Activated CD8-positive, alpha-beta T cell treated with anti-CD3 and anti-CD28 coated beads for 36 hours (primary cell): ENCODE results near the gene GGA3. TPM values are rescaled to one million over a fixed set of nuclear protein-coding genes. Genes with fewer than 3 reads are reported as not detected.

Source experiments
- ATAC-seq: fragments of 200-7000 bp; cut with Tn5 transposase; one replicate; pipeline ENCODE4 v1.10.0; 2021; ENCODE audit warnings: mild to moderate bottlenecking, moderate library complexity
- CTCF ChIA-PET: fragments of 350-600 bp; sonication (Branson Sonifier 250); formaldehyde crosslinking; loops from one replicate; lab custom pipeline; 2021; ENCODE audit warnings: antibody characterized with exemption; lab: Charles Lee
- POLR2A ChIA-PET: fragments of 350-600 bp; sonication (Branson Sonifier 250); formaldehyde crosslinking; loops from one replicate; lab custom pipeline; 2021; ENCODE audit warnings: antibody characterized with exemption; lab: Charles Lee
- DNase-seq: peaks from one replicate; pipeline ENCODE4 v3.0.0-alpha.2; 2020
- H3K27ac Mint-ChIP-seq: one replicate; pipeline ENCODE4 v1.8.0; 2021; ENCODE audit warnings: mild to moderate bottlenecking, mixed read lengths
- H3K27me3 Mint-ChIP-seq: one replicate; pipeline ENCODE4 v1.8.0; 2021; ENCODE audit warnings: mixed read lengths
- H3K36me3 Mint-ChIP-seq: one replicate; pipeline ENCODE4 v1.8.0; 2021; ENCODE audit warnings: low read depth, mixed read lengths
- H3K4me1 Mint-ChIP-seq: one replicate; pipeline ENCODE4 v1.8.0; 2021; ENCODE audit warnings: low read depth, mixed read lengths
- H3K4me3 Mint-ChIP-seq: one replicate; pipeline ENCODE4 v1.8.0; 2021; ENCODE audit warnings: mild to moderate bottlenecking, moderate library complexity, mixed read lengths
- H3K9me3 Mint-ChIP-seq: one replicate; pipeline ENCODE4 v1.8.0; 2021; ENCODE audit warnings: mixed read lengths
- intact Hi-C: fragments of 100-400 bp; cut with micrococcal nuclease; formaldehyde crosslinking; loops from one replicate; pipeline ENCODE4 v1.10.0; 2022
- total RNA-seq, 2 experiments: library from RNA; stranded (reverse); gene quantifications; one replicate each; pipeline ENCODE4 v1.2.3, GENCODE V29; 2021
- TF ChIP-seq, protein P1 (sequence below): fragments of 200-600 bp; IDR thresholded peaks from one replicate; pipeline ENCODE4 v1.8.0; 2022; ENCODE audit warnings: antibody characterized with exemption, mild to moderate bottlenecking

GGA3 gene
- total RNA-seq, 2 experiments from 2014 or later, result 65.5 to 65.8 TPM

DNA sequence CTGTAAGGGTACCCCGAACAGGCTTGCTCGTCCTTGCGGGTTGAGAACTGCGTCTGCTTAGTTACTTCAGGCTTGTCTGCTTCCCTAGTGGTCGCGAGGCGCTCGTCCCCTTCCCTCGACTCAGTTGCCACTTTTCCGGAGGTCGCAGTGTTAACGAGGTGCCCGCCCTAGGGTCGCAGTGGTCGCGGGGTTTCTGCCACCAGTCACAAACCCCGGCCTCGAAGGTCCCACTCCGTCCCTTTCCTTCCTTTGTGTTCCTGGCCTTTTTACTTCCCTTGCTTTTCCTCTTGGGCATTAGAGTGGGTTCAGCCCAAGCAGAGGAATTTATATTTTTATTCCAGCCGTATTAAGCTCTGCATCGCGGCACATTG, 55.6 kb downstream of the GGA3 start:
- peaks cover 22% of the 10 kb centered on the region for H3K4me1 Mint-ChIP-seq
- H3K36me3 Mint-ChIP-seq, result peaks cover 20% of the 10 kb centered on the region
- H3K27ac Mint-ChIP-seq, result peak overlapping the region; percentile 100
- no peaks in the 10 kb centered on the region for H3K9me3 Mint-ChIP-seq
- intact Hi-C loops, result no loop called here
- ChIA-PET CTCF (interaction anchor here (0.9 to 9.3 kb wide), 12 partner anchors 9 to 207 kb away, joined by 3 to 221 read pairs (median 4); partner anchors contain the start of gene MIF4GD), POLR2A (interaction anchor here (0.7 to 2.0 kb wide), 15 partner anchors 10 to 193 kb away, joined by 3 to 9 read pairs (median 4); partner anchors contain the start of genes JPT1, MIF4GD, MRPL58 and NT5C)
- no peaks in the 10 kb centered on the region for H3K27me3 Mint-ChIP-seq
- DNase-seq (no peak), ATAC-seq (peak; percentile 24)
- TF ChIP-seq, protein P1, sequence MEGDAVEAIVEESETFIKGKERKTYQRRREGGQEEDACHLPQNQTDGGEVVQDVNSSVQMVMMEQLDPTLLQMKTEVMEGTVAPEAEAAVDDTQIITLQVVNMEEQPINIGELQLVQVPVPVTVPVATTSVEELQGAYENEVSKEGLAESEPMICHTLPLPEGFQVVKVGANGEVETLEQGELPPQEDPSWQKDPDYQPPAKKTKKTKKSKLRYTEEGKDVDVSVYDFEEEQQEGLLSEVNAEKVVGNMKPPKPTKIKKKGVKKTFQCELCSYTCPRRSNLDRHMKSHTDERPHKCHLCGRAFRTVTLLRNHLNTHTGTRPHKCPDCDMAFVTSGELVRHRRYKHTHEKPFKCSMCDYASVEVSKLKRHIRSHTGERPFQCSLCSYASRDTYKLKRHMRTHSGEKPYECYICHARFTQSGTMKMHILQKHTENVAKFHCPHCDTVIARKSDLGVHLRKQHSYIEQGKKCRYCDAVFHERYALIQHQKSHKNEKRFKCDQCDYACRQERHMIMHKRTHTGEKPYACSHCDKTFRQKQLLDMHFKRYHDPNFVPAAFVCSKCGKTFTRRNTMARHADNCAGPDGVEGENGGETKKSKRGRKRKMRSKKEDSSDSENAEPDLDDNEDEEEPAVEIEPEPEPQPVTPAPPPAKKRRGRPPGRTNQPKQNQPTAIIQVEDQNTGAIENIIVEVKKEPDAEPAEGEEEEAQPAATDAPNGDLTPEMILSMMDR, result no peak
- peak overlapping the region; percentile 95 for H3K4me3 Mint-ChIP-seq

DNA sequence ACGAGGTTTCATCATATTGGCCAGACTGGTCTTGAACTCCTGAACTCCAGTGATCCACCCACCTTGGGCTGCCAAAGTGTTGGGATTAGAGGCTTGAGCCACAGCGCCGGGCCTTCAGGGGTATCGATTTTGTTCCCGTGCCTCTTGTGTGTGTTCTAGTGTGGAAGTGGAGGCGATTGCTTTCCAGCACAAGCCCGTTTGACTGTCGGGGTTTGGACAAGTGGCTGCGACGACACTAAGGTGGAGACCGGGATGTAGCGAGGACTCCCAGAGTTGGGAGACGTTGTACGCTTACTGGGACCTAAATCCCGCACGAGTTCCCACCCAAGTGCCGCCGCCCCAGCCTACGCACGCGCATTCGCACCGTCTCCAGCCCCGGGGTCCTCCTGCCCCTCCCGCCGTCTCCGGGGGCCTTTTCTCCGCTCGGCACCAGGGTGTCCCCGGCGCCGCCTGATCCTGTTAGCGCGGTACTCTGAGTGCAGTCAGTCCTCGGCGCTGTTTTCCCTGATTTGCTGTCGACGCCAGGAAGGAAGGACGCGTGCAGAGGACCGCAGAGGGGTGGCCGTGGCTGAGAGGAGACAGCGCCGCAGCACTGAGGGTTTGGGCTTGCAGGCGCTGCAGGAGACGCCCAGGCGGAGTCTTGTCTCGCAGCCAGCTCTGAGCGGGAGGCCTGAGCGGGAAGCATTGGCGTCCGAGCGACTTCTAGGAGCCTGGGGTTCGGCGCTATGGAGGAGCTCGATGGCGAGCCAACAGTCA, 56.2 kb downstream of the GGA3 start, which contains the start of gene NUP85:
TSS of gene NUP85 (plus strand) at position 643 of the 756 bp plus-strand sequence. CDS start at position 726, 83 bp downstream.
- peaks cover 22% of the 10 kb centered on the region for H3K4me1 Mint-ChIP-seq
- CTCF ChIA-PET, result interaction anchor here (0.9 to 9.3 kb wide), 13 partner anchors 9 to 207 kb away, joined by 3 to 221 read pairs (median 4); partner anchors contain the start of genes GGA3, MIF4GD and MRPS7
- DNase-seq, result peak; percentile 94
- POLR2A ChIA-PET, result interaction anchor here (0.7 to 2.0 kb wide), 16 partner anchors 11 to 193 kb away, joined by 3 to 9 read pairs (median 4); partner anchors contain the start of genes JPT1, MIF4GD, MRPL58 and NT5C
- no peaks in the 10 kb centered on the region for H3K27me3 Mint-ChIP-seq
- TF ChIP-seq, protein P1, result no peak
- H3K4me3 Mint-ChIP-seq, result peak within 1 kb of the TSS; percentile 95
- H3K36me3 Mint-ChIP-seq, result peaks cover 16% of the 10 kb centered on the region
- H3K9me3 Mint-ChIP-seq, result no peaks in the 10 kb centered on the region
- peak; percentile 95 for ATAC-seq
- H3K27ac Mint-ChIP-seq, result peak within 1 kb of the TSS; percentile 100
- intact Hi-C loops, result no loop called here

DNA sequence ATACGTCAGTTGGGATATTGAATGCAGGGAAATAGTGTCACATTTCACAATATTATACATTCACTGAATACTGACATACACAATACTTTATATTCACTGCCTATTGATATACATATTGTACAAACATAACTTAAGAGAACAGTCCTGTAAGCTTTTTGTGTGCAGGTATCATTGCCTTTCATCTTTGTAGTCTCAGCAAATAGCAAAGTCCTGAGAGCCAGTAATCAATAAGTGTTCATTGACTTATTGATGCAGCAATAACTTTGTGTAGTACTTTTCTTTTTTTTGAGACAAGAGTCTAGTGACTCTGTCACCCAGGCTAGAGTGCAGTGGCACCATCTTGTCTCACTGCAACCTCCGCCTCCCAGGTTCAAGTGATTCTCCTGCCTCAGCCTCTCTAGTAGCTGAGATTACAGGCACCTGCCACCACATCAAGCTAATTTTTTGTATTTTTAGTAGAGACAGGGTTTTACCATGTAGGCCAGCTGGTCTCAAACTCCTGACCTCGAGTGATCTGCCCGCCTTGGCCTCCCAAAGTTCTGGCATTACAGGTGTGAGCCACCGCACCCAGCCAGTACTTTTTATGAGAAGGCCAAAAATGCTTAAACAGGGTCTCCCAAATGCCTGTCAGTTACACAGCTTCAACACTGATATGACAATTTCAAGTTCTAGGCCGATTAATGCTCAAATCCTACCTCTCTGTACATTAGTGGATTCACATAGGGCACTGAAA, 61.4 kb downstream of the GGA3 start:
- ATAC-seq, result no peak
- H3K4me3 Mint-ChIP-seq, result no peak overlapping the region
- intact Hi-C loops, result loop anchor here (5.0 kb wide), 1 partner anchor 88 kb away; no protein-coding TSS in a partner anchor
- no peak overlapping the region for H3K27ac Mint-ChIP-seq
- no peaks in the 10 kb centered on the region for H3K9me3 Mint-ChIP-seq
- no peak for DNase-seq
- POLR2A ChIA-PET, result interaction anchor here (1.0 to 1.4 kb wide), 3 partner anchors 17 to 86 kb away, joined by 4 to 5 read pairs (median 5); partner anchors contain the start of gene SUMO2
- H3K36me3 Mint-ChIP-seq, result no peaks in the 10 kb centered on the region
- H3K27me3 Mint-ChIP-seq, result no peaks in the 10 kb centered on the region
- TF ChIP-seq, protein P1, result no peak
- CTCF ChIA-PET, result interaction anchor here (0.6 to 9.3 kb wide), 11 partner anchors 10 to 242 kb away, joined by 3 to 221 read pairs (median 7); partner anchors contain the start of gene NT5C
- H3K4me1 Mint-ChIP-seq, result peaks cover 10% of the 10 kb centered on the region

DNA sequence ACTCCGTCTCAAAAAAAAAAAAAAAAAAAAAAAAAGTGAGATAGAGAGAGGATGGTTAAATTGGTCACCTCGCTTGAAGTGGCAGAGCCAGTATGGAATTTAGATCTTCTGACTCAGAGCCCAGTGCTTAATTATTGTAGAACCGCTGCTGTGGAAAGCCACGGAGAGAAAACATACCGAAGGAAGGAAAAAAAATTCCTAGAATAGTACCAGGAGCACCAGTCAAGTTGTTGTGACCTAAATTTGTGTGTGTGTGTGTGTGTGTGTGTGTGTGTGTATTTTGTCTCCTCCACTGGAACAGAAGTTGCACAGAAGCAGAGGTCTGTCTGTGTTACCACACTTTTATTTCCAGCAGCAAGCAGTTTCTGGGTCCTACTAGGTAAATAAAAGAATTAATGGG, 66.5 kb downstream of the GGA3 start:
- TF ChIP-seq, protein P1, result no peak
- Mint-ChIP-seq H3K27me3 (no peaks in the 10 kb centered on the region), H3K36me3 (no peaks in the 10 kb centered on the region), H3K27ac (no peak overlapping the region), H3K4me1 (no peaks in the 10 kb centered on the region), H3K4me3 (no peak overlapping the region), H3K9me3 (no peaks in the 10 kb centered on the region)
- DNase-seq (no peak), ATAC-seq (no peak)
- intact Hi-C loops, result no loop called here
- CTCF ChIA-PET, result no interaction called here
- POLR2A ChIA-PET, result no interaction called here
